Cardiac muscle cell (in vitro differentiated cells and primary cell): ENCODE measurements around the gene ANKRD39. TPM values are rescaled to one million over a fixed set of nuclear protein-coding genes. Genes with fewer than 3 reads are reported as not detected.
A peak's percentile ranks its signal among the peaks of the same experiment; 100 is the strongest.

Experiments used
- DNase-seq, 2 donors: peaks; one replicate each; pipeline versions ENCODE4 v3.0.0 to v3.0.0-alpha.2; 2010 to 2017; ENCODE audit warnings: low read depth in 1 of 2, low spot score in 1 of 2
- H3K27ac ChIP-seq: fragments of 200-600 bp; sonication (generic); 2 replicates; pipeline ENCODE4 v1.5.1; 2016
- H3K27me3 ChIP-seq: fragments of 200-600 bp; sonication (generic); 2 replicates; pipeline ENCODE4 v1.6.0; 2016; ENCODE audit warnings: control low read depth
- H3K36me3 ChIP-seq: fragments of 200-600 bp; sonication (generic); 2 replicates; pipeline ENCODE4 v1.5.1; 2016; ENCODE audit warnings: control low read depth
- H3K4me1 ChIP-seq: fragments of 200-600 bp; sonication (generic); 2 replicates; pipeline ENCODE4 v1.8.1; 2017; ENCODE audit warnings: low read depth, mild to moderate bottlenecking, mixed run types
- H3K4me3 ChIP-seq: fragments of 200-600 bp; sonication (generic); 2 replicates; pipeline ENCODE4 v1.5.1; 2016; ENCODE audit warnings: mild to moderate bottlenecking
- H3K9me3 ChIP-seq: fragments of 200-600 bp; sonication (generic); 2 replicates; pipeline ENCODE4 v1.5.1; 2017; ENCODE audit warnings: low read depth, mild to moderate bottlenecking, control low read depth
- polyA plus RNA-seq: library from polyadenylated mRNA; unstranded; fragments of >200 nt; fragmentation: Nextera tagmentation; extraction: Ambion mirVana; gene quantifications from 2 replicates; pipeline ENCODE4 v1.2.1, GENCODE V29; 2016
- total RNA-seq: library from RNA; depleted of rRNA; stranded (reverse); fragments of >200 nt; gene quantifications from 2 replicates; pipeline ENCODE4 v1.2.3, GENCODE V29; 2016
- TF ChIP-seq, protein P1 (sequence below): IDR thresholded peaks from 2 replicates; pipeline ENCODE4 v1.5.1; 2012; ENCODE audit warnings: low read depth, mild to moderate bottlenecking, low read length

Gene ANKRD39
- total and polyA plus RNA-seq, 2 experiments from 2014 or later: 27.8 to 32.3 TPM

DNA sequence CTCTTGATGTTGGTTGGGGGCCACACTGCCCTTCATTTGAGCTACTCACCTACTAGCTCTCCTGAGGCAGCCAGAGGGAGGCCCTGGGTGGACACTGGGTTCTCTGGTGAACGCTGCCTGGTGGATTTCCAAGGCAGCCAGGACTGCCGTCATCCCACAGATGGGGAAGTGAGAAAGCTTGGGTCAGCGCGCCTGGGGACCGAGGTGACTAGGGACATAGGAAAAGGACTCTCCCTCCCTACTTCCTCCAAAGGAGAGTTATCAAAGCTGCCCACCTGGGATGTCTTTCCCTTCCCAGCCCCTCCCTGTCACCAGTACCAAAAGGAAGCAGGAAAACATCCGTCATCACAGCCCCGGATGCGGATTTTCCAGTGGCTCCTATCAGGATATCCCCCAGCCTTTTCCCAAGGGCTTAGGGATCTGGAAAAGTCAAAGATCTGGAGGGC is 15.9 kb upstream of the ANKRD39 start:
- TF ChIP-seq, protein P1, sequence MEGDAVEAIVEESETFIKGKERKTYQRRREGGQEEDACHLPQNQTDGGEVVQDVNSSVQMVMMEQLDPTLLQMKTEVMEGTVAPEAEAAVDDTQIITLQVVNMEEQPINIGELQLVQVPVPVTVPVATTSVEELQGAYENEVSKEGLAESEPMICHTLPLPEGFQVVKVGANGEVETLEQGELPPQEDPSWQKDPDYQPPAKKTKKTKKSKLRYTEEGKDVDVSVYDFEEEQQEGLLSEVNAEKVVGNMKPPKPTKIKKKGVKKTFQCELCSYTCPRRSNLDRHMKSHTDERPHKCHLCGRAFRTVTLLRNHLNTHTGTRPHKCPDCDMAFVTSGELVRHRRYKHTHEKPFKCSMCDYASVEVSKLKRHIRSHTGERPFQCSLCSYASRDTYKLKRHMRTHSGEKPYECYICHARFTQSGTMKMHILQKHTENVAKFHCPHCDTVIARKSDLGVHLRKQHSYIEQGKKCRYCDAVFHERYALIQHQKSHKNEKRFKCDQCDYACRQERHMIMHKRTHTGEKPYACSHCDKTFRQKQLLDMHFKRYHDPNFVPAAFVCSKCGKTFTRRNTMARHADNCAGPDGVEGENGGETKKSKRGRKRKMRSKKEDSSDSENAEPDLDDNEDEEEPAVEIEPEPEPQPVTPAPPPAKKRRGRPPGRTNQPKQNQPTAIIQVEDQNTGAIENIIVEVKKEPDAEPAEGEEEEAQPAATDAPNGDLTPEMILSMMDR: no peak
- Histone ChIP-seq H3K27me3 (no peaks in the 10 kb centered on the region), H3K27ac (peak overlapping the region; percentile 6), H3K4me1 (peaks cover 10% of the 10 kb centered on the region), H3K9me3 (no peaks in the 10 kb centered on the region), H3K36me3 (no peaks in the 10 kb centered on the region), H3K4me3 (no peak overlapping the region)
- DNase-seq: no peak

DNA sequence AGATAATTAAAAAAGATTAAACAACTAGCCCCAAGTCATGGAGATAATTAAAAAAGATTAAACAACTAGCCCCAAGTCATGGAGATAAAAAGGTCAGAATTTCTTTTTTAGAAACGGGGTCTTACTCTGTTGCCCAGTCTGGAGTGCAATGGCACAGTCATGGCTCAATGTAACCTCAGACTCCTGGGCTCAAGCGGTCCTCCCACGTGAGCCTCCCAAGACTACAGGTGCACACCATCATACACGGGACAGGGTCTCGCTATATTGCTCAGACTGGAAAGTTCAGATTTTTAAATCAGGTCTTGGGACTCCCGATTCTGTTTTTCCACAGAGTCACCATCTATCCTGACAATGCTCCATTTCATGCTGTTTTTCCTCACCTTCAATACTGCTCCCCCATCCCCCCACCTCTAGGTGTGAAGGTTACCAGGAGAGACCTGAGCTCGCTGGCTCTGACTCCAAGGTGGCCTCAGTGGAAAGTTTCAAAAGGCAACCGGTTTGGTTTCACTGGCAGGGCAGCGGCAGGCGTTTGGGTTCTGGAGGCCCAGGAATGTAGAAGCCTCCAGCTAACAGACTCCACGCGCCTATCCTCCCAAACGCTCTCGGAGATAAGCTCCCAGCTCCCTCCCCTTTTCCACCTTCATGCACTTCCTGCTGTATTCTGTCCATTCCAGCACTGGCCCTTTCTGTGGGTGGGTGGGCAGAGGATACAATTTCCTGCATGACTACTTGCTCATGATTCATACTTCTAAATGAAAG is 15.0 kb upstream of the ANKRD39 start:
- TF ChIP-seq, protein P1: no peak
- H3K27me3 ChIP-seq: no peaks in the 10 kb centered on the region
- H3K27ac ChIP-seq: no peak overlapping the region
- H3K4me1 ChIP-seq: peaks cover 10% of the 10 kb centered on the region
- H3K4me3 ChIP-seq: no peak overlapping the region
- no peaks in the 10 kb centered on the region for H3K9me3 ChIP-seq
- peak; percentile 43 to 74 for DNase-seq
- no peaks in the 10 kb centered on the region for H3K36me3 ChIP-seq

DNA sequence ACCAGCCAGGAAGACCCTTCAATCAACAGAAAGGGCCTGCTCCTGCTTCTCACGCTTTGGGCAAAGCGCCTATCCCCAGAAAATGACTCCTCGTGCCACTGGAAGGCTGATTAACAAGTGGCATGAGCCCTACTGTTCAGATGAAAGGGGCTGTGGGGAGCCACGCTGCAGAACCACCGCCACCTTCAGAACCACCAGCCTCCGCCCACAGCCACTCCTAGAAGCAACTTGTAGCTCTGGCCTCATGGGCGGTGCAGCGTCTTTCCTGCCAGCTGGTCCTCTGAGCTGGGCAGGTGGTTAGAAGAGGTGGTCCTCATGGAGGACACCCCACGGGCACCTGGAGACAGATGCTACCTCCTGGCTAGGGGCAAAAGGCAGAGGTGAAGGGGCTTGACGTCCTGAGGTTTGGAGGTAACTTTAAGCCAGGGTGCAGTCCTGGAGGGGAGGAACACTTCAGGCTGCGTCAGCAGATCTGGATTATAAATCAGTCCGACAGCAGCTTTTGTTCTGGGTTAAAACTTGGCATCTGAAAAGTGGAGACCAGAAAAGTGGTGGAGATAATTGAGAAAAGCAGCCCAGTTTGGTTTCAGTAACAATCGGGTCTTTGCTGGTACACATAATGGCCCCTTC is 12.9 kb upstream of the ANKRD39 start:
- Histone ChIP-seq H3K9me3 (no peaks in the 10 kb centered on the region), H3K27ac (no peak overlapping the region), H3K36me3 (peaks cover 1% of the 10 kb centered on the region), H3K27me3 (no peaks in the 10 kb centered on the region), H3K4me1 (peaks cover 4% of the 10 kb centered on the region), H3K4me3 (peak overlapping the region; percentile 89)
- TF ChIP-seq, protein P1: no peak
- peak in 1 of 2 donors; percentile 25 for DNase-seq

DNA sequence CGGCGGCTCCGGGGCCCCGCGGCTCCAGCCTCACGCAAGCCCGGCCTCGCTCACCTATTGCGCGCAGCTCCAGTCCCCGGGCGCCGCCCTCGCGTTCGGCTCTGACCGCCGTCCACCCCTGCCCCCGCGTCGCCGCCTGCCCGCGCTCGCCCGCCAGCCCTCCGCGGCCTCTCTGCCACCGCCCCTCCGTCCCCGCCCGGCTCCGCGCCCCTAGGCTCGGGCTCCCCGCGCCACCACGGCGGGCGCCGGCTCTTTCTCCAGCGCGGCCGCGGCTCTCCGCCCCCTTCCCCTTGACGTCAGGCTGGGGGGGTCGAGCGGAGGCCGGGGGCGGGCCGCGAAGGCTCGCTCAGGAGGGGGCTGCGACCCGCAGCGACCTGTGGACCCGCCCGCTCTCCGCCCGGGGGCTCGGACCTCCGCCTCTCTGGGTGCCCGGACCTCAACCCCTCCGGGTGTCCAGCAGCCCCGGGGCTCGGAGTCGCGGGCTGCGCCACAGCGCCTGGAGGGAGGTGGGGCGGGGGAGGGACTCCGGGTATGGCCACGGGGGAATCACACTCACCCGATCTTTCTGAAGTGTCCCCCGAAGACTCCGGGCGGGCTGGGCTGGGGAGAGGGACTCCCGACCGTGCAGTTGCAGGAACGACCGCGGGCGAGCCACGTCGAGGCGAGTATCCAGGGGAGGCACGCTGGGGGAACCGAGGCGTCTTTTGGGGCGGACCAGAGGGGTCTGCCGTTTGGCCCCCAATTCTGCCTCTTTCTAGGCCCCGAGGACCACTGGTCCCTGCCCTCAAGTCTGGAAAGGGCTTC is 12.2 kb upstream of the ANKRD39 start, which contains the start of gene SEMA4C:
TSS of gene SEMA4C (minus strand) at position 259 of the 804 bp plus-strand sequence. CDS start 2,194 bp downstream, outside the sequence.
- H3K4me1 ChIP-seq: peaks cover 3% of the 10 kb centered on the region
- H3K9me3 ChIP-seq: no peaks in the 10 kb centered on the region
- peaks cover 8% of the 10 kb centered on the region for H3K36me3 ChIP-seq
- TF ChIP-seq, protein P1: no peak
- peak; percentile 50 to 81 for DNase-seq
- H3K4me3 ChIP-seq: peak within 1 kb of the TSS; percentile 89
- H3K27ac ChIP-seq: peak within 1 kb of the TSS; percentile 94
- no peaks in the 10 kb centered on the region for H3K27me3 ChIP-seq

DNA sequence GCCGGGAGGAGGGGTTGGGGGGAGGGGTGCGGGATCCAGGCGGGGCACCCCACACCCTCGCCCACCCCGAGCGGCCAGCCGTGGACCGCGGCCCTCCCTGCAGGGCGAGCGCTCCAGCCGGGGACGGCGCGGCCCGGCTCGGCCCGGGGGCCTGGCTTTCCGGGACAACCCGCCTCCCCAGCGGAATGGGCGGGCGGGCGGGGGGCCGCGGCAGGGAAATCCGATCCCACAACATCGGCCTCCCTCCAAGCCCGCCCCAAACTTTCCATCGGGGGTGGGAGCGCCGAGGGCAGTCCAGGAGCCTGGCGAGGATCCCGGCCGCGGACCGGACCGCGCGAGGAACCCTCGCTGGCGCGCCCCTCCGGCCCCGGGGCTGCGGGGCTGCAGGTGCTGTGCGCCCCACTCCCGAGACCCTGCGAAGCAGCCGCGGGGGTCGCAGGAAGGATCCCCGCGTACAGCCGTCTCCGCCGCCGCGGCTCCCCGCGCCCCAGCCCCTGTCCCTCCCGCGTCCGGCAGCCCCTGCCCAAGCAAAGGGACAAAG is 11.5 kb upstream of the ANKRD39 start:
- Histone ChIP-seq H3K9me3 (no peaks in the 10 kb centered on the region), H3K27me3 (no peaks in the 10 kb centered on the region), H3K4me1 (peaks cover 3% of the 10 kb centered on the region), H3K4me3 (peak overlapping the region; percentile 89), H3K27ac (peak overlapping the region; percentile 94), H3K36me3 (peaks cover 15% of the 10 kb centered on the region)
- TF ChIP-seq, protein P1: no peak
- peak; percentile 86 to 92 for DNase-seq
